Gastrocnemius medialis (tissue), 4 donors: ENCODE measurements around the gene DCHS2. TPM values are rescaled to one million over a fixed set of nuclear protein-coding genes. Genes with fewer than 3 reads are reported as not detected.

Experiments used
- ATAC-seq, 2 donors: fragments of 150-250 bp; one replicate each; pipeline ENCODE4 v1.9.1; 2016
- DNase-seq, 2 donors: peaks; one replicate each; pipeline ENCODE4 v3.0.0-alpha.2; 2019
- H3K27ac ChIP-seq, 4 donors: fragments of 200-600 bp; sonication (generic); 1 replicate in 1 of 4; 2 replicates in 3 of 4; pipeline ENCODE4 v1.5.1; 2016 to 2018; ENCODE audit warnings: mild to moderate bottlenecking in 2 of 4, moderate library complexity in 1 of 4
- H3K27me3 ChIP-seq, 3 donors: fragments of 200-600 bp; sonication (generic) in 2 of 3; 1 replicate in 1 of 3; 2 replicates in 2 of 3; pipeline versions ENCODE4 v1.5.1 to v1.6.0; 2016 to 2019; ENCODE audit warnings: mild to moderate bottlenecking in 1 of 3, moderate library complexity in 1 of 3
- H3K36me3 ChIP-seq, 2 donors: fragments of 200-600 bp; sonication (generic) in 1 of 2; one replicate each; pipeline ENCODE4 v1.5.1; 2017 to 2018
- H3K4me1 ChIP-seq, 2 donors: fragments of 200-600 bp; sonication (generic) in 1 of 2; one replicate each; pipeline ENCODE4 v1.5.1; 2016 to 2017; ENCODE audit warnings: mild to moderate bottlenecking in 2 of 2
- H3K4me3 ChIP-seq, 4 donors: fragments of 200-600 bp; sonication (generic) in 3 of 4; 1 replicate in 1 of 4; 2 replicates in 3 of 4; pipeline ENCODE4 v1.5.1; 2016 to 2019; ENCODE audit warnings: mild to moderate bottlenecking in 2 of 4
- H3K9me3 ChIP-seq, 3 donors: fragments of 200-600 bp; sonication (generic) in 2 of 3; 1 replicate in 1 of 3; 2 replicates in 2 of 3; pipeline ENCODE4 v1.5.1; 2016 to 2019
- CTCF ChIP-seq, 5 experiments: fragments of 450-650 bp in 3 of 5; fragments of 200-600 bp in 2 of 5; sonication (generic) in 2 of 5; IDR thresholded peaks in 4 of 5; conservative IDR thresholded peaks in 1 of 5; 1 replicate in 4 of 5; 2 replicates in 1 of 5; pipeline ENCODE4 v1.5.1; 2016 to 2019; ENCODE audit warnings: antibody characterized with exemption in 5 of 5, mild to moderate bottlenecking in 3 of 5, moderate library complexity in 3 of 5
- POLR2A ChIP-seq, 2 donors: fragments of 450-650 bp; IDR thresholded peaks; one replicate each; pipeline ENCODE4 v1.6.1; 2017; ENCODE audit warnings: antibody characterized with exemption in 2 of 2, mild to moderate bottlenecking in 2 of 2, moderate library complexity in 2 of 2
- in situ Hi-C, 4 donors: fragments of 200-750 bp; cut with MboI; loops; one replicate each; pipeline versions ENCODE4 v1.15.0 to v1.8.0; 2017; ENCODE audit warnings: low sequenced_read_pairs in 4 of 4
- intact Hi-C: fragments of 100-400 bp; cut with DNase I; formaldehyde crosslinking; loops from one replicate; pipeline ENCODE4 v1.15.1; 2023; ENCODE audit warnings: low total_unique reads
- total RNA-seq, 4 donors: library from RNA; depleted of rRNA; stranded (reverse); fragments of >200 nt; gene quantifications; one replicate each; pipeline versions ENCODE4 v1.1.0 to v1.2.3, GENCODE V29; 2016

The DCHS2 gene
- total RNA-seq, 4 donors from 2014 or later: under 0.01 to 0.18 (median 0.04) TPM

DNA sequence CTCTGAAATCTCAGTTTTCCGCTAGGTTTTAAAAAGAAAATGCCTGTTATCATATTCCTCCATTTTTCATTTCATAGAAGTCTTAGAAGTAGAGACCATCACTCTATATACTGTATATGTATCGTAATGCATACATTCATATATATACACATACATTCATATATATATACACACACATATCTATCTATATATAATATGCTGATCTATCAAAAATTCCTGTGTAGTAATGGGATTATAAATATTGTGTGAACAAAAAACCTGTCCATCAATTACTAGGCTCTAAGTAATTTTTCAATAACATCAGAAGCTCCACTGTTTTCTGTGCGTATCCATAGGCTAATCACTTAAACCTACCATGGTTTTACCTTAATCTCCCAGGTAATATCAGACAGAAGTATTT, 150.2 kb downstream of the DCHS2 start:
- TF ChIP-seq CTCF (IDR thresholded peaks at IDR 0.05 in 4 of 5, conservative IDR thresholded peaks at IDR 0.05 in 1 of 5) (no peak), POLR2A (IDR thresholded peaks at IDR 0.05) (no peak)
- ATAC-seq (no peak), DNase-seq (no peak)
- in situ Hi-C loops: no loop called here
- Histone ChIP-seq H3K4me3 (no peak overlapping the region), H3K4me1 (no peaks in the 10 kb centered on the region), H3K27me3 (no peaks in the 10 kb centered on the region), H3K27ac (no peak overlapping the region), H3K36me3 (no peaks in the 10 kb centered on the region), H3K9me3 (no peaks in the 10 kb centered on the region)
- intact Hi-C loops: no loop called here

GRCh38 chr4:154335588-154335987, 156.0 kb downstream of the DCHS2 start:
- TF ChIP-seq POLR2A (IDR thresholded peaks at IDR 0.05): no peak
- in situ Hi-C loops (no loop called here), intact Hi-C loops (no loop called here)
- H3K27me3 ChIP-seq: peaks cover 0 to 11% (median 5%) of the 10 kb centered on the region in 3 donors
- H3K4me3 ChIP-seq: no peak overlapping the region
- H3K4me1 ChIP-seq: no peaks in the 10 kb centered on the region
- H3K9me3 ChIP-seq: no peaks in the 10 kb centered on the region
- no peak overlapping the region for H3K27ac ChIP-seq
- no peak for ATAC-seq
- DNase-seq: no peak
- H3K36me3 ChIP-seq: no peaks in the 10 kb centered on the region

DNA sequence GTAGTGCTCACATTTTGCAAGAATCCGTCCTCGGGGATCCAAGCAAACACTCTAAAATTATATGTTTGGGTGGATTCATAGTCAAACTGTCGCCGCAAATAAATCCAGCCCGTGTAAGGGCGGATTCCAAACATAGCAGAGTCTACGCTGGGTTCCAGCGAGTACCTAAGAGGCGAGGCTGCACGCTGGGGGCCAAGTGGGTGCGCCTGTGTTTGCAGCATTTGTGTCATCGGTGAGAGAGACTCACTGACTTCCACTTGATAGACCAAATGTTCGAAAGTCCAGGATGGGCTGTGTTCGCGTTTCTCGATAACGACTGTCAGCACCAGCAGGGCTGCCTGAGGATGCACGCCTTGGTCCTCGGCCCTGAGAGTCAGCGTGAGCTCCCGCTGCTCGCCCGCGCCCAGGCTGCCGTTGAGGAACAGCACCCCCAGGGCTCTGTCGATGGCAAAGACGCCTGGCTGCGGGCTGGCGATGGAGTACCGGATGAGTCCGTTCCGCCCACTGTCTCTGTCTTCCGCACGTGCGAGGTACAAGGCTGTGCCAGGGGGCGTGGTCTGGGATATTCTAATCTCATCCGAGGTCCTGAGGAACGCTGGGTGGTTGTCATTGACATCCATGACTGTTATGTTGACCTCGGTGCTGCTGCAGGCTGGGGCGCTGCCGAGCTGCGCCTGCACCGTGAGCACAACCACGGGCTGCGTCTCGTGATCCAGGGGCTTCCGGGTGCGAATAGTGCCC, 158.7 kb downstream of the DCHS2 start:
- no peaks in the 10 kb centered on the region for H3K9me3 ChIP-seq
- peak overlapping the region in 2 of 4 donors; percentile 13 to 14 for H3K4me3 ChIP-seq
- ATAC-seq: no peak
- DNase-seq: no peak
- in situ Hi-C loops (no loop called here), intact Hi-C loops (no loop called here)
- peaks cover 0 to 11% (median 5%) of the 10 kb centered on the region in 3 donors for H3K27me3 ChIP-seq
- H3K27ac ChIP-seq: no peak overlapping the region
- no peak for TF ChIP-seq POLR2A (IDR thresholded peaks at IDR 0.05)
- no peaks in the 10 kb centered on the region for H3K4me1 ChIP-seq
- H3K36me3 ChIP-seq: no peaks in the 10 kb centered on the region

DNA sequence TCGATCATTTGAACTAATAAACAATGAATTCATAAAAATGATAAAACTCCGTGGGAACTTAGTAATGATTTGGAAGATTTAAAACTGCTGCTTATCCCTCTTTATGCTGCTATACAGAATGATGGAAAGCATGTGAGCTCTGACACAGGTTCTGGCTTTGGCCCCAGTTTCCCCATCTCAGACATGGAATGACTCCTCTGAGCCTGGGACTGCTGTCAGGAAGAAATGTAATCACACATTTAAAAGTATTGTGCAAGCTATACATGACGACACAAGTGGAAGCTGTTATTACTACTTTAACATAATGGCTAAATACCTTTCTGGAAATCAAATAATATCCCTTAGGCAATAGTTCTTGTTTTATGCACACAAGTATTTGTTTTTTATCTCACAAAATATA, 161.7 kb downstream of the DCHS2 start:
- intact Hi-C loops: loop anchor here (10.0 kb wide), 1 partner anchor 295 kb away; no protein-coding TSS in a partner anchor
- TF ChIP-seq CTCF (IDR thresholded peaks at IDR 0.05 in 4 of 5, conservative IDR thresholded peaks at IDR 0.05 in 1 of 5) (no peak), POLR2A (IDR thresholded peaks at IDR 0.05) (no peak)
- H3K4me1 ChIP-seq: no peaks in the 10 kb centered on the region
- no peak overlapping the region for H3K4me3 ChIP-seq
- DNase-seq (peak; percentile 6 to 33), ATAC-seq (no peak)
- H3K36me3 ChIP-seq: no peaks in the 10 kb centered on the region
- no peaks in the 10 kb centered on the region for H3K9me3 ChIP-seq
- H3K27ac ChIP-seq: no peak overlapping the region
- in situ Hi-C loops: no loop called here
- peaks cover 0 to 11% (median 5%) of the 10 kb centered on the region in 3 donors for H3K27me3 ChIP-seq

DNA sequence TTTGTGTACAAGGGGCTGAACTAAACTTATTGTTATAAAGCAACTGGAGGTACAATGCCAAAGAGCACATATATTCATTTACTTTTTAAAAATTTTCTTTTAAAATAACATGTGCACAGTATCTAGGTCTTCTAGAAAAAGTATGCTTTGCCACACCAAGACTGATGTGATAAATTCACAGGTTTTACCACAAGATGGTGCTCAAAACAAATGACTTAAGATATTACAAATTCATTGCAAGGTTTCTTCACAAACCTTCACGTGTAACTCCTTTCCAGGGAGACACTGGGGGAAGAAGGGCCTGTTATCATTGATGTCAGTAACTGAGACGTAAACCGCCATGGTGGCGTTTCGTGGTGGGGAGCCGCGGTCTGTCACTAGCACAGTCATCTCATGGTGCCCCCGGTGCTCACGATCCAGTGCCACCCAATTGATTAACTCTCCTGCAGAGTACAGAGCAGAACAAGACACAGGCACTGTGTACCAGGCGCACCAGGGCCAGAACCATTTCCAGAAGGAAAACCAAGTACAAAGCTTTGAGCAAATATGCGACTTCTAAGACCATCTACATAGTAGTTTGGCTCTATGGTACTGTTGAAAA, 162.2 kb downstream of the DCHS2 start:
- no peaks in the 10 kb centered on the region for H3K9me3 ChIP-seq
- TF ChIP-seq CTCF (IDR thresholded peaks at IDR 0.05 in 4 of 5, conservative IDR thresholded peaks at IDR 0.05 in 1 of 5) (no peak), POLR2A (IDR thresholded peaks at IDR 0.05) (no peak)
- H3K4me3 ChIP-seq: no peak overlapping the region
- peaks cover 0 to 11% (median 5%) of the 10 kb centered on the region in 3 donors for H3K27me3 ChIP-seq
- no peak for ATAC-seq
- DNase-seq: no peak
- no peak overlapping the region for H3K27ac ChIP-seq
- in situ Hi-C loops: no loop called here
- intact Hi-C loops: loop anchor here (10.0 kb wide), 1 partner anchor 295 kb away; no protein-coding TSS in a partner anchor
- H3K36me3 ChIP-seq: no peaks in the 10 kb centered on the region
- H3K4me1 ChIP-seq: no peaks in the 10 kb centered on the region
